Neural progenitor cell (in vitro differentiated cells): ENCODE results near the gene DNMT3L. TPM values are rescaled to one million over a fixed set of nuclear protein-coding genes. Genes with fewer than 3 reads are reported as not detected.
"Not testable (repeated sequence)": the region's sequence is repeated elsewhere in the genome, so short reads cannot be mapped to it uniquely, and the experiment has no call there.

Source experiments
- DNase-seq: peaks from one replicate; pipeline ENCODE4 v3.0.0-alpha.2; 2016; ENCODE audit warnings: low spot score
- H2AFZ ChIP-seq: fragments of 200-600 bp; sonication (generic); replicated peaks from 2 replicates; pipeline ENCODE4 v1.6.1; 2016; ENCODE audit warnings: antibody characterized with exemption
- H3F3A ChIP-seq: fragments of 200-600 bp; sonication (generic); 2 replicates; pipeline ENCODE4 v1.6.1; 2016; ENCODE audit warnings: antibody characterized with exemption, low read depth
- H3K27ac ChIP-seq: fragments of 200-600 bp; sonication (generic); 2 replicates; pipeline ENCODE4 v1.5.1; 2016; ENCODE audit warnings: mild to moderate bottlenecking
- H3K27me3 ChIP-seq: fragments of 200-600 bp; sonication (generic); 2 replicates; pipeline ENCODE4 v1.6.1; 2016; ENCODE audit warnings: mild to moderate bottlenecking, moderate library complexity
- H3K36me3 ChIP-seq: fragments of 200-600 bp; sonication (generic); 2 replicates; pipeline ENCODE4 v1.5.1; 2016
- H3K4me1 ChIP-seq: fragments of 200-600 bp; sonication (generic); 2 replicates; pipeline ENCODE4 v1.6.1; 2016; ENCODE audit warnings: mixed run types
- H3K4me2 ChIP-seq: fragments of 200-600 bp; sonication (generic); 2 replicates; pipeline ENCODE4 v1.6.1; 2016
- H3K4me3 ChIP-seq: fragments of 200-600 bp; sonication (generic); 2 replicates; pipeline ENCODE4 v1.5.1; 2016
- H3K79me2 ChIP-seq: fragments of 200-600 bp; sonication (generic); 2 replicates; pipeline ENCODE4 v1.6.1; 2016; ENCODE audit warnings: low read depth
- H3K9ac ChIP-seq: fragments of 200-600 bp; sonication (generic); 2 replicates; pipeline ENCODE4 v1.6.1; 2016
- H3K9me3 ChIP-seq: fragments of 200-600 bp; sonication (generic); 2 replicates; pipeline ENCODE4 v1.5.1; 2016; ENCODE audit warnings: low read depth
- H4K20me1 ChIP-seq: fragments of 200-600 bp; sonication (generic); 2 replicates; pipeline ENCODE4 v1.6.1; 2016; ENCODE audit warnings: low read depth
- H3K27ac Mint-ChIP-seq: 3 replicates; pipeline ENCODE4 v1.8.0; 2021; ENCODE audit warnings: mixed read lengths
- H3K27me3 Mint-ChIP-seq: 2 replicates; pipeline ENCODE4 v1.8.0; 2022; ENCODE audit warnings: low read depth, mild to moderate bottlenecking, inconsistent platforms, moderate library complexity, mixed read lengths; ENCODE audit not compliant: insufficient read depth
- H3K36me3 Mint-ChIP-seq: 3 replicates; pipeline ENCODE4 v1.8.0; 2021; ENCODE audit warnings: mixed read lengths
- H3K4me1 Mint-ChIP-seq: 3 replicates; pipeline ENCODE4 v1.8.0; 2021; ENCODE audit warnings: mixed read lengths
- H3K4me3 Mint-ChIP-seq: 3 replicates; pipeline ENCODE4 v1.8.0; 2021; ENCODE audit warnings: mild to moderate bottlenecking, moderate library complexity, mixed read lengths
- H3K9me3 Mint-ChIP-seq: 3 replicates; pipeline ENCODE4 v1.8.0; 2020; ENCODE audit warnings: mixed read lengths
- CTCF ChIP-seq: fragments of 200-600 bp; sonication (generic); IDR thresholded peaks from 2 replicates; pipeline ENCODE4 v1.5.1; 2017; ENCODE audit warnings: antibody characterized with exemption, mild to moderate bottlenecking
- EZH2 ChIP-seq: fragments of 200-600 bp; sonication (generic); IDR thresholded peaks from 2 replicates; pipeline ENCODE4 v1.6.1; 2017; ENCODE audit warnings: antibody characterized with exemption, mild to moderate bottlenecking, moderate library complexity
- EZH2phosphoT487 ChIP-seq: fragments of 200-600 bp; sonication (generic); IDR thresholded peaks from 2 replicates; pipeline ENCODE4 v1.6.1; 2017; ENCODE audit warnings: antibody characterized with exemption
- total RNA-seq: library from RNA; depleted of rRNA; stranded (reverse); fragments of >200 nt; gene quantifications from 2 replicates; pipeline ENCODE4 v1.2.3, GENCODE V29; 2015; ENCODE audit warnings: low replicate concordance

Gene DNMT3L
- total RNA-seq, 1 donor from 2014 or later, result not detected

- Mint-ChIP-seq H3K27ac (no peak overlapping the region), H3K4me1 (no peaks in the 10 kb centered on the region), H3K27me3 (peaks cover 11% of the 10 kb centered on the region), H3K9me3 (peaks cover 7% of the 10 kb centered on the region), H3K4me3 (no peak overlapping the region), H3K36me3 (no peaks in the 10 kb centered on the region)
- Histone ChIP-seq H3K27ac (no peak overlapping the region), H2AFZ (no peak overlapping the region), H3K79me2 (no peaks in the 10 kb centered on the region), H3K4me1 (no peaks in the 10 kb centered on the region), H3K27me3 (no peaks in the 10 kb centered on the region), H4K20me1 (no peaks in the 10 kb centered on the region), H3K4me2 (no peak overlapping the region), H3K4me3 (no peak overlapping the region), H3K9ac (no peak overlapping the region), H3K36me3 (no peaks in the 10 kb centered on the region), H3F3A (no peaks in the 10 kb centered on the region), H3K9me3 (no peaks in the 10 kb centered on the region)
- DNase-seq, result peak; percentile 1
- TF ChIP-seq EZH2, result no peak
- no peak for TF ChIP-seq CTCF
- no peak for TF ChIP-seq EZH2phosphoT487
Measured at GRCh38 chr21:44255511-44255981, 6.2 kb downstream of the DNMT3L start.

GRCh38 chr21:44253832-44254710 lies 7.6 kb downstream of the DNMT3L start:
- no peak overlapping the region for H3K27ac ChIP-seq
- no peak overlapping the region for H2AFZ ChIP-seq
- H3K4me3 ChIP-seq, result no peak overlapping the region
- H4K20me1 ChIP-seq, result no peaks in the 10 kb centered on the region
- no peaks in the 10 kb centered on the region for H3K79me2 ChIP-seq
- H3K4me1 ChIP-seq, result no peaks in the 10 kb centered on the region
- H3K4me2 ChIP-seq, result no peak overlapping the region
- H3K36me3 ChIP-seq, result no peaks in the 10 kb centered on the region
- H3K27me3 Mint-ChIP-seq, result peaks cover 11% of the 10 kb centered on the region
- H3K4me1 Mint-ChIP-seq, result no peaks in the 10 kb centered on the region
- DNase-seq, result peak; percentile 2
- H3K36me3 Mint-ChIP-seq, result no peaks in the 10 kb centered on the region
- H3K9me3 Mint-ChIP-seq, result no peaks in the 10 kb centered on the region
- H3K9me3 ChIP-seq, result no peaks in the 10 kb centered on the region
- H3K9ac ChIP-seq, result no peak overlapping the region
- no peaks in the 10 kb centered on the region for H3K27me3 ChIP-seq
- H3K27ac Mint-ChIP-seq, result no peak overlapping the region
- no peaks in the 10 kb centered on the region for H3F3A ChIP-seq
- no peak overlapping the region for H3K4me3 Mint-ChIP-seq
- TF ChIP-seq CTCF, result no peak
- TF ChIP-seq EZH2phosphoT487, result no peak
- TF ChIP-seq EZH2, result no peak

- not testable (repeated sequence) for H4K20me1 ChIP-seq, H3K4me3 ChIP-seq, H3K9me3 ChIP-seq, H3K9ac ChIP-seq, H3K27ac Mint-ChIP-seq, H2AFZ ChIP-seq, DNase-seq, H3K4me1 ChIP-seq, H3F3A ChIP-seq, H3K27me3 ChIP-seq, H3K9me3 Mint-ChIP-seq, H3K79me2 ChIP-seq, H3K4me3 Mint-ChIP-seq, H3K27me3 Mint-ChIP-seq, H3K4me1 Mint-ChIP-seq, H3K36me3 Mint-ChIP-seq, H3K4me2 ChIP-seq, H3K36me3 ChIP-seq, H3K27ac ChIP-seq
Measured at GRCh38 chr21:44249204-44250037, 12.3 kb downstream of the DNMT3L start.

- not testable (repeated sequence) for H3K4me1 Mint-ChIP-seq, H3K27me3 ChIP-seq, H3K79me2 ChIP-seq, H3K4me1 ChIP-seq, H3K9ac ChIP-seq, H3K4me3 Mint-ChIP-seq, H4K20me1 ChIP-seq, H3F3A ChIP-seq, H3K9me3 ChIP-seq, H3K27ac Mint-ChIP-seq, H2AFZ ChIP-seq, H3K27me3 Mint-ChIP-seq, H3K9me3 Mint-ChIP-seq, H3K36me3 Mint-ChIP-seq, DNase-seq, H3K27ac ChIP-seq, H3K36me3 ChIP-seq, H3K4me3 ChIP-seq, H3K4me2 ChIP-seq
Measured at GRCh38 chr21:44247904-44248303, 13.8 kb downstream of the DNMT3L start.

- not testable (repeated sequence) for H3K4me2 ChIP-seq, DNase-seq, H3K27ac Mint-ChIP-seq, H3K27ac ChIP-seq, H3K36me3 ChIP-seq, H3K4me1 ChIP-seq, H3K27me3 Mint-ChIP-seq, H4K20me1 ChIP-seq, H3K9me3 ChIP-seq, H3K4me1 Mint-ChIP-seq, H2AFZ ChIP-seq, H3K9me3 Mint-ChIP-seq, H3K4me3 ChIP-seq, H3K4me3 Mint-ChIP-seq, H3F3A ChIP-seq, H3K79me2 ChIP-seq, H3K9ac ChIP-seq, H3K27me3 ChIP-seq, H3K36me3 Mint-ChIP-seq
Measured at GRCh38 chr21:44243980-44244379, 17.7 kb downstream of the DNMT3L start.

- not testable (repeated sequence) for H2AFZ ChIP-seq, H3K4me3 Mint-ChIP-seq, H3K4me2 ChIP-seq, H3K9me3 Mint-ChIP-seq, H3K4me3 ChIP-seq, H3K79me2 ChIP-seq, H3K9ac ChIP-seq, DNase-seq, H4K20me1 ChIP-seq, H3K27ac Mint-ChIP-seq, H3K36me3 ChIP-seq, H3F3A ChIP-seq, H3K27me3 ChIP-seq, H3K27me3 Mint-ChIP-seq, H3K4me1 Mint-ChIP-seq, H3K9me3 ChIP-seq, H3K27ac ChIP-seq, H3K36me3 Mint-ChIP-seq, H3K4me1 ChIP-seq
Measured at GRCh38 chr21:44241281-44241680, 20.4 kb downstream of the DNMT3L start.
